ENCODE measurements around the gene ARHGAP4. TPM values are rescaled to one million over a fixed set of nuclear protein-coding genes. Genes with fewer than 3 reads are reported as not detected.

Gene ARHGAP4
- total RNA-seq, 4 donors from 2014 or later, result 23.6 to 211 (median 57.6) TPM

- Histone ChIP-seq H3K9me3 (no peaks in the 10 kb centered on the region), H3K4me3 (no peak overlapping the region), H3K36me3 (peaks cover 0 to 78% (median 0%) of the 10 kb centered on the region in 3 donors), H3K4me1 (peaks cover 0 to 3% (median under 1%) of the 10 kb centered on the region in 4 donors), H3K27me3 (no peaks in the 10 kb centered on the region), H3K27ac (no peak overlapping the region)
- DNase-seq, result no peak
- TF ChIP-seq CTCF (IDR thresholded peaks at IDR 0.05), result no peak
Observed at GRCh38 chrX:153960786-153961185, 34.7 kb upstream of the ARHGAP4 start.

- TF ChIP-seq POLR2A (IDR thresholded peaks at IDR 0.05) (no peak), CTCF (IDR thresholded peaks at IDR 0.05) (no peak)
- Histone ChIP-seq H3K9me3 (no peaks in the 10 kb centered on the region), H3K36me3 (peaks cover 0 to 83% (median 0%) of the 10 kb centered on the region in 3 donors), H3K4me1 (no peaks in the 10 kb centered on the region), H3K27ac (no peak overlapping the region), H3K4me3 (no peak overlapping the region), H3K27me3 (no peaks in the 10 kb centered on the region)
- no peak for DNase-seq
Observed at GRCh38 chrX:153960077-153960476, 34.0 kb upstream of the ARHGAP4 start.

- H3K4me1 ChIP-seq, result no peaks in the 10 kb centered on the region
- H3K36me3 ChIP-seq, result peaks cover 0 to 85% (median 0%) of the 10 kb centered on the region in 3 donors
- H3K9me3 ChIP-seq, result no peaks in the 10 kb centered on the region
- no peaks in the 10 kb centered on the region for H3K27me3 ChIP-seq
- TF ChIP-seq CTCF (IDR thresholded peaks at IDR 0.05) (no peak), POLR2A (IDR thresholded peaks at IDR 0.05) (no peak)
- H3K27ac ChIP-seq, result no peak overlapping the region
- H3K4me3 ChIP-seq, result no peak overlapping the region
- DNase-seq, result no peak
Observed at GRCh38 chrX:153959649-153960048, 33.6 kb upstream of the ARHGAP4 start.

- Histone ChIP-seq H3K36me3 (peaks cover 0 to 90% (median 0%) of the 10 kb centered on the region in 3 donors), H3K4me1 (no peaks in the 10 kb centered on the region), H3K9me3 (no peaks in the 10 kb centered on the region), H3K27me3 (no peaks in the 10 kb centered on the region), H3K27ac (no peak overlapping the region), H3K4me3 (no peak overlapping the region)
- DNase-seq, result no peak
- TF ChIP-seq POLR2A (IDR thresholded peaks at IDR 0.05), result no peak
Observed at GRCh38 chrX:153958605-153959004, 32.5 kb upstream of the ARHGAP4 start.

GRCh38 chrX:153957224-153957623, 31.2 kb upstream of the ARHGAP4 start:
- H3K27ac ChIP-seq, result no peak overlapping the region
- peaks cover 0 to 87% (median 0%) of the 10 kb centered on the region in 3 donors for H3K36me3 ChIP-seq
- no peak overlapping the region for H3K4me3 ChIP-seq
- H3K9me3 ChIP-seq, result no peaks in the 10 kb centered on the region
- peaks cover 0 to 4% (median 0%) of the 10 kb centered on the region in 4 donors for H3K4me1 ChIP-seq
- H3K27me3 ChIP-seq, result no peaks in the 10 kb centered on the region
- no peak for TF ChIP-seq CTCF (IDR thresholded peaks at IDR 0.05)
- TF ChIP-seq POLR2A (IDR thresholded peaks at IDR 0.05), result no peak
- DNase-seq, result no peak

- Histone ChIP-seq H3K27ac (no peak overlapping the region), H3K36me3 (peaks cover 0 to 88% (median 3%) of the 10 kb centered on the region in 3 donors)
- no peak for DNase-seq
Observed at GRCh38 chrX:153956044-153956907, 30.2 kb upstream of the ARHGAP4 start.

More at GRCh38 chrX:153956044-153956907, 30.2 kb upstream of the ARHGAP4 start:
- TF ChIP-seq CTCF (IDR thresholded peaks at IDR 0.05) (no peak), POLR2A (IDR thresholded peaks at IDR 0.05) (no peak)
- no peaks in the 10 kb centered on the region for H3K27me3 ChIP-seq
- H3K4me3 ChIP-seq, result no peak overlapping the region
- H3K9me3 ChIP-seq, result no peaks in the 10 kb centered on the region
- H3K4me1 ChIP-seq, result peaks cover 0 to 4% (median 0%) of the 10 kb centered on the region in 4 donors

Data from Peyer's patch (tissue), 4 donors.